HepG2 (cell line): ENCODE results near the gene RAB3B. TPM values are rescaled to one million over a fixed set of nuclear protein-coding genes. Genes with fewer than 3 reads are reported as not detected.
A peak's percentile ranks its signal among the peaks of the same experiment; 100 is the strongest.

Experiments
- ATAD3A ChIP-seq: sonication (generic); formaldehyde crosslinking; IDR thresholded peaks from 2 replicates; pipeline ENCODE4 v1.4.0; 2020; ENCODE audit warnings: missing genetic modification reagents
- CEBPG ChIP-seq: IDR thresholded peaks from 2 replicates; pipeline ENCODE4 v1.6.1; 2016
- E2F2 ChIP-seq: sonication (generic); formaldehyde crosslinking; IDR thresholded peaks from 2 replicates; pipeline ENCODE4 v1.4.0; 2020; ENCODE audit warnings: missing genetic modification reagents, borderline replicate concordance
- EP300 ChIP-seq, 3 experiments: sonication (generic) in 1 of 3; formaldehyde crosslinking in 1 of 3; IDR thresholded peaks; 2 replicates each; pipeline versions ENCODE4 v1.5.1 to v1.6.1; 2011 to 2020; ENCODE audit warnings: low read depth in 2 of 3, low read length in 2 of 3, borderline replicate concordance in 1 of 3, improper control_type of control experiment in 1 of 3, mild to moderate bottlenecking in 1 of 3, missing genetic modification reagents in 1 of 3, moderate library complexity in 1 of 3
- FOXK2 ChIP-seq: fragments of 450-650 bp; IDR thresholded peaks from 2 replicates; pipeline ENCODE4 v1.6.1; 2016
- HOXD1 ChIP-seq: sonication (generic); formaldehyde crosslinking; IDR thresholded peaks from 2 replicates; pipeline ENCODE4 v1.5.0; 2020; ENCODE audit warnings: missing genetic modification reagents
- KLF15 ChIP-seq: sonication (generic); formaldehyde crosslinking; IDR thresholded peaks from 2 replicates; pipeline ENCODE4 v1.8.1; 2023; ENCODE audit warnings: borderline replicate concordance, mild to moderate bottlenecking, inconsistent platforms, missing genetic modification reagents, mixed read lengths
- NFATC3 ChIP-seq: sonication (generic); formaldehyde crosslinking; IDR thresholded peaks from 2 replicates; pipeline ENCODE4 v1.5.1; 2020; ENCODE audit warnings: mild to moderate bottlenecking, missing genetic modification reagents
- NPAS2 ChIP-seq: sonication (generic); formaldehyde crosslinking; IDR thresholded peaks from 2 replicates; pipeline ENCODE4 v1.8.0; 2022; ENCODE audit warnings: mild to moderate bottlenecking, missing genetic modification reagents, borderline replicate concordance
- POLR2AphosphoS5 ChIP-seq: IDR thresholded peaks from 2 replicates; pipeline ENCODE4 v1.6.1; 2012; ENCODE audit warnings: low read depth, low read length
- SALL2 ChIP-seq: sonication (generic); formaldehyde crosslinking; IDR thresholded peaks from 2 replicates; pipeline ENCODE4 v1.8.1; 2023; ENCODE audit warnings: mild to moderate bottlenecking, missing genetic modification reagents, inconsistent platforms
- SIN3A ChIP-seq: IDR thresholded peaks from 2 replicates; pipeline ENCODE4 v1.6.1; 2011; ENCODE audit warnings: low read depth, mild to moderate bottlenecking, control low read depth, low read length, borderline replicate concordance
- TAF1 ChIP-seq: sonication (generic); formaldehyde crosslinking; IDR thresholded peaks from 2 replicates; pipeline ENCODE4 v1.4.0; 2020; ENCODE audit warnings: missing genetic modification reagents
- ZNF12 ChIP-seq: sonication (generic); formaldehyde crosslinking; IDR thresholded peaks from 2 replicates; pipeline ENCODE4 v1.5.0; 2020; ENCODE audit warnings: missing genetic modification reagents
- ZNF337 ChIP-seq: sonication (generic); formaldehyde crosslinking; IDR thresholded peaks from 2 replicates; pipeline ENCODE4 v1.5.1; 2020; ENCODE audit warnings: missing genetic modification reagents, low read depth, mild to moderate bottlenecking, borderline replicate concordance
- ZNF615 ChIP-seq: sonication (generic); formaldehyde crosslinking; IDR thresholded peaks from 2 replicates; pipeline ENCODE4 v1.5.0; 2020; ENCODE audit warnings: mild to moderate bottlenecking, missing genetic modification reagents, borderline replicate concordance
- ZNF703 ChIP-seq: sonication (generic); formaldehyde crosslinking; IDR thresholded peaks from 2 replicates; pipeline ENCODE4 v1.5.1; 2020; ENCODE audit warnings: missing genetic modification reagents, mild to moderate bottlenecking, moderate library complexity, borderline replicate concordance
- ZNF770 ChIP-seq: sonication (generic); formaldehyde crosslinking; IDR thresholded peaks from 2 replicates; pipeline ENCODE4 v1.5.0; 2020; ENCODE audit warnings: mild to moderate bottlenecking, missing genetic modification reagents
- ZNF776 ChIP-seq: sonication (generic); formaldehyde crosslinking; IDR thresholded peaks from 2 replicates; pipeline ENCODE4 v1.4.0; 2020; ENCODE audit warnings: mild to moderate bottlenecking, missing genetic modification reagents
- ZNF850 ChIP-seq: sonication (generic); formaldehyde crosslinking; conservative IDR thresholded peaks from 2 replicates; pipeline ENCODE4 v1.9.0; 2021; ENCODE audit warnings: mild to moderate bottlenecking, missing genetic modification reagents
- ZUFSP ChIP-seq: sonication (generic); formaldehyde crosslinking; IDR thresholded peaks from 2 replicates; pipeline ENCODE4 v1.9.0; 2021; ENCODE audit warnings: missing genetic modification reagents, mild to moderate bottlenecking, borderline replicate concordance
- polyA plus RNA-seq, 8 experiments: library from polyadenylated mRNA; depleted of rRNA in 3 of 8; stranded (reverse) in 7 of 8; unstranded in 1 of 8; fragments of >200 nt; fragmentation: Illumina TruSeq in 4 of 8; extraction: Trizol in 4 of 8; gene quantifications; 2 replicates each; pipeline versions ENCODE4 v1.2.1 to v1.2.3, GENCODE V29; 2011 to 2016; ENCODE audit warnings: low read depth in 4 of 8, missing spikeins in 1 of 8, mixed read lengths in 1 of 8; ENCODE audit not compliant: insufficient read depth in 1 of 8
- total RNA-seq, 5 experiments: library from RNA; depleted of rRNA; stranded (reverse); fragments of >200 nt; fragmentation: Illumina TruSeq; extraction: Trizol; gene quantifications; 2 replicates each; pipeline ENCODE4 v1.2.3, GENCODE V29; 2016; ENCODE audit warnings: low read depth in 1 of 5
- TF ChIP-seq, protein P1 (sequence below): IDR thresholded peaks from 2 replicates; pipeline ENCODE4 v1.6.1; 2016

Gene RAB3B
- total and polyA plus RNA-seq, 2 of the 13 experiments (the other 11 are each of a cell fraction or from before 2014, with no cell fraction given) = 1.0 to 1.2 TPM

DNA sequence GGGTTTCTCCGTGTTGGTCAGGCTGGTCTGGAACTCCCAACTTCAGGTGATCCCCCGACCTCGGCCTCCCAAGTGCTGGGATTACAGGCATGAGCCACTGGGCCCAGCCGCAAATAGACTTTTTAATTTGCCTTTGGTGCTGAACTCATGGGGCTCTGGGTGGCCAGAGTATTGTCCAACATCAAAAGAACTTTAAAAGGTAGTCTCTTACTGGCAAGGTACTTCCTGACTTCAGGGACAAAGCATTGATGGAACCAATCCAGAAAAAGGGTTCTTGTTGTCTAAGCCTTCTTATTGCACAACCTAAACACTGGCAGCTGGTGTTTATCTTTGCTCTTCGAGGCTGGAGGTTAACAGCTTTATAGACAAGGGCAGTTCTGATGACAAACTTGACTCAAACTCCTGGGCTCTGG is 46.9 kb upstream of the RAB3B start (continued):
- no peak for TF ChIP-seq ZUFSP
- TF ChIP-seq SALL2 (CRISPR knock-in tag) = peak; percentile 71
- TF ChIP-seq ZNF776 (CRISPR knock-in tag) = no peak
- TF ChIP-seq ZNF615 = no peak
- TF ChIP-seq SIN3A = peak; percentile 61
- TF ChIP-seq POLR2AphosphoS5 = no peak
- peak; percentile 97 for TF ChIP-seq FOXK2
- TF ChIP-seq TAF1 (CRISPR knock-in tag) = no peak
- TF ChIP-seq ATAD3A (CRISPR knock-in tag) = no peak
- peak in 1 of 2 experiments; percentile 92; a peak in 2 of 4 replicates for TF ChIP-seq EP300 (IDR thresholded peaks at IDR 0.05; ENCODE audit: low read depth in 2 of 2, low read length in 2 of 2)
- peak; percentile 82 for TF ChIP-seq EP300 (CRISPR knock-in tag; IDR thresholded peaks at IDR 0.05; ENCODE audit: borderline replicate concordance)
- 0 out of 2 replicates have a peak, but pooled peaks have one; percentile 83 for TF ChIP-seq HOXD1 (CRISPR knock-in tag)
- peak; percentile 73 for TF ChIP-seq ZNF770 (CRISPR knock-in tag)
- no peak for TF ChIP-seq KLF15
- peak; percentile 72 for TF ChIP-seq ZNF12
- 0 out of 2 replicates have a peak, but pooled peaks have one; percentile 51 for TF ChIP-seq ZNF337 (CRISPR knock-in tag)
- TF ChIP-seq ZNF703 (CRISPR knock-in tag) = no peak; the same call in 1 of the 2 replicates
- TF ChIP-seq CEBPG (CRISPR knock-in tag) = peak; percentile 99
- no peak for TF ChIP-seq ZNF850 (CRISPR knock-in tag)
- TF ChIP-seq NFATC3 (CRISPR knock-in tag) = no peak
- TF ChIP-seq, protein P1, sequence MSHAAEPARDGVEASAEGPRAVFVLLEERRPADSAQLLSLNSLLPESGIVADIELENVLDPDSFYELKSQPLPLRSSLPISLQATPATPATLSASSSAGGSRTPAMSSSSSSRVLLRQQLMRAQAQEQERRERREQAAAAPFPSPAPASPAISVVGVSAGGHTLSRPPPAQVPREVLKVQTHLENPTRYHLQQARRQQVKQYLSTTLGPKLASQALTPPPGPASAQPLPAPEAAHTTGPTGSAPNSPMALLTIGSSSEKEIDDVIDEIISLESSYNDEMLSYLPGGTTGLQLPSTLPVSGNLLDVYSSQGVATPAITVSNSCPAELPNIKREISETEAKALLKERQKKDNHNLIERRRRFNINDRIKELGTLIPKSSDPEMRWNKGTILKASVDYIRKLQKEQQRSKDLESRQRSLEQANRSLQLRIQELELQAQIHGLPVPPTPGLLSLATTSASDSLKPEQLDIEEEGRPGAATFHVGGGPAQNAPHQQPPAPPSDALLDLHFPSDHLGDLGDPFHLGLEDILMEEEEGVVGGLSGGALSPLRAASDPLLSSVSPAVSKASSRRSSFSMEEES (CRISPR knock-in tag) = peak; percentile 75
- TF ChIP-seq E2F2 (CRISPR knock-in tag) = no peak
- no peak for TF ChIP-seq NPAS2 (CRISPR knock-in tag)
